Activated T-cell treated with anti-CD3 and anti-CD28 coated beads for 1 hour (primary cell): ENCODE data around the gene MMP7.

Experiments
- DNase-seq: peaks from one replicate; pipeline ENCODE4 v3.0.0-alpha.2; 2020; ENCODE audit warnings: low read depth

The MMP7 gene

DNA sequence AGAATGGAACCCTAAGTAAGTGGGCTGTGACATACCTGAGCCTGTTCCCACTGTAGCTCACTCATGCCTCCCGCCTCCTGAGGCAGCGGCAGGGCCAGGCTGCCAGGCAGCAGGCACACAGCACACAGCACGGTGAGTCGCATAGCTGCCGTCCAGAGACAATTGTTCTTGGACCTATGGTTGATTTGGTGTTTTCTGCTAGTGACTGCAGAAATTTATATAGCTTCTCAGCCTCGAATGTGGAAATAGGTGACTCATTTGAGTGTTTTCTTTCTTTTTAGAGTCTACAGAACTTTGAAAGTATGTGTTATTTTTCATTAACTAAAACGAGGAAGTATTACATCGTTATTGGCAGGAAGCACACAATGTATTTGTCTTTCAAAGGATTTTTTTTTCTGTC lies at the start of gene MMP7:
Gene MMP7 (minus strand): TSS at position 190 of the 400 bp plus-strand sequence. CDS start 47 bp downstream, at position 143.
- no peak for DNase-seq

GRCh38 chr11:102577723-102578122 lies 47.2 kb upstream of the MMP7 start:
- DNase-seq, result no peak

DNA sequence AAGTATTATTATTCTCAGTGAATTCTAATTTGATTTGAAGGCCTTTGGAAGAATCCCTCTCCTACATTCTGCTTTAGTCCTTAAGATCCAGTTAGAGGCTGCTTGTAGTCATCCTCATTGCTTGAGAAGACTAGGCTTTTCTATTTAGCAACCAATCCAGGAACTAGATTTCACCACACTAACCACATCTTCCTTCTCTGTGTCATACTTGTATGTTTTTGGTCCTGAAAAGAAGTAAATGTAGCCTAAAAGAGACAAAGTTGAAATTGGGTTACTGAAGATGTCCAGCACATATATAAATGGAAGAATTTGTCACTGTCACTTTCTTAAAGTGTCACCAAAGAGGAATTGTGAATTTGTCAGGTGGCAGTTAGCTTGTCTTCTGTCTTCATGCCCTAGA lies 46.6 kb upstream of the MMP7 start:
- no peak for DNase-seq

GRCh38 chr11:102576350-102576749 lies 45.8 kb upstream of the MMP7 start:
- DNase-seq, result no peak

- DNase-seq, result no peak
Observed at GRCh38 chr11:102575012-102575411, 44.5 kb upstream of the MMP7 start.

DNA sequence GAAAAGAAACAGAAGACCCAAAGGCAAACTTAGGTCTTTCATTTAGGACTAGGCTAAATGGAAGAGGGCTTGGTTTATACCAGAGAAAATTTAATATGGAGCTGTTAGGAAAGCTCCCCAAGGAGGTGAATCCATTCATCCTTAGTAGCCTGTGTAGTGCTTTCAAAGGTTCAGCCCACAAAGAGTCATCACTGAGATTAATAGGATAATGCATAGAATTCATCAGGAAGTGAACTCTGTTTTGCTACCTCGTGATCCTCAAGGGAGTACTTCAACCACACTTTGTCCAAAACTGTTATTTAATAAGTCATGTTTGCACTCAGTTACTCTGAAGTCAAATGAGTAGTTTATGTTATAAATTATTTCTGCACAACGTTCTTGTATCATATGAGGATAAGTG lies 43.3 kb upstream of the MMP7 start:
- DNase-seq, result no peak

DNA sequence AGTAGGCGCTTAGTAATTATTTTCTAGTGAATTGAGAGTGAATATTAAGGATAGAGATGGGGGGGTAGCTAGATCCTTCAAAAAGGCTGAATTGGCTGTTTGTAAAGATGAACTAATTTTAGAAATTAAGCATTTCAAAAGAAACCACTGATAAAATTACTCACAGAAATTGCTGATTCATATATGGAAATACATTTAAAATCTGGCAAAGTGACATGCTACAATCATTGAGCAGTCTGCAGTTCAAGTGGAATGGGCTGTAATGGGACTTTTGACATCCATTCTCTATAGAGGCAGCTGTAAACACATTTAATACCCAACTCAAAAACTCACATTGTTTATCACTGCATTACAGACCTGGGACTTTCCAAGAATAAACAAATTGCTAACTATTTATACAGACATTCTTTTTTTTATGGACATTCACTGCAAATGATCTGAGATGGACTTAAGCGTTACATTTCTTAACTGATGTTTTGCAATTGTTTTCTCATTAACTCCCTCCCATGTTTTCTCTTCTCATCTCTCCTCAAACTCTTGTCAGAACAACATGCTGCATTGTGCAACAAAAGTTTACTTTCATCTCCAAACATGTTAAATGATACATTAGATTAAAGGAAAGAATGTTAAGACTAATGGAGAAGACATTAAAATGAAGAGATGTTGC lies 42.1 kb upstream of the MMP7 start:
- no peak for DNase-seq

GRCh38 chr11:102568851-102569250 lies 38.3 kb upstream of the MMP7 start:
- no peak for DNase-seq

DNA sequence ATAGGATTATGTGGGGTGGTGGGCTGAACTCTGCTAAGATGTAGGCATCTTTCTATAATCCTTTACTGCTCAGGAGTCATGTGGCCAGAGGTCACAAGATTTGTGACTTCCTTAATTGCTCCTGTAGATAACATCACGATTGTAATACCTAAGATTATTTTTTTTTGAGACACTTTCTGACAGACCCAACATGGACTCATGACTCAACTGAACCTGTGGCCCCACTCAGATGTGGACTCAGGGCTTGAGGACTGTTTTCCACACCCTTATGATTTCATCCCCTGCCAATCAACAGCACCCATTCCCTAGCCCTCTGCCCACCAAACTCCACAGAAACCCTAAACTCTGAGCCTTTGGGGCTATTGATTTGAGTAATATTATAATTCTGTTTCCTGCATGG lies 35.6 kb upstream of the MMP7 start:
- no peak for DNase-seq

DNA sequence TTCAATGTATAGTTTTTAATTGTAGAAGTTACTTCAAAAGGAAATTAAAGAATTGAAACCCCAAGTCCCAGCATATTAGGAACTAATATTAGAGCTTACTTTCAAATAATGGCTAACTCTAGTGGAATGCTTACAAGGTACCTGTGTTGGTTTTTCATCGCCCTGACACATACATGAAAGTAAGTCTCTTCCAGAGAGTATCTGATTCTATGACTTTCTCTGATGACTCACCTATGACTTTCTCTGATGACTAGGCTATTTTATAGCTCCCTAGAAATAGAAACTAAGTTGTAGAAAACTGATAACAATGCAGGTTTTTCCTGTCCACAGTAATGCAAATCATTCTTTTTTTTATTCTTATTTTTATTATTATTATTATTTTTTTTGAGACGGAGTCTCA lies 33.6 kb upstream of the MMP7 start:
- DNase-seq, result no peak

GRCh38 chr11:102561636-102562035 lies 31.1 kb upstream of the MMP7 start:
- no peak for DNase-seq

DNA sequence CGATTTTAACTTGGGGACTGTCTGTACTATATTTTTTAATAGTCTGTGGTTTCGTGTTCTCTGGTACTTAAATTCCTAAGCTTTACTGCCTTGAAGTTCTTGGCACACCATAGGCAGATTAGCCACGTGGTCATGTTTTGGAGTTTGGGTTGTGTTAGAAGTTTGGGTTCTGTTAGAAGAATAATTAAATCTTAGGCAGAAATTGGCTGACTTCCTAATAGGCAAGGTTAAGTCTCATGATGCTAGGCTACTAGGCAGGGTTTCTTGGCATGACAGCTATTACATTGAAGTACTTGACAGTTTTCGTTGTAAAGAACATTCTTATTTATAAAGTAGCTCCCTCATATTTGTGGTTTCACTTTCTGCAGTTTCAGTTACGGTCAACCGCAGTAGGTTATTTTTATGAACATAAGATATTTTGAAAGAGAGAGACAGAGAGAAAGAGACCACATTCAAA lies 30.0 kb upstream of the MMP7 start:
- DNase-seq, result no peak

DNA sequence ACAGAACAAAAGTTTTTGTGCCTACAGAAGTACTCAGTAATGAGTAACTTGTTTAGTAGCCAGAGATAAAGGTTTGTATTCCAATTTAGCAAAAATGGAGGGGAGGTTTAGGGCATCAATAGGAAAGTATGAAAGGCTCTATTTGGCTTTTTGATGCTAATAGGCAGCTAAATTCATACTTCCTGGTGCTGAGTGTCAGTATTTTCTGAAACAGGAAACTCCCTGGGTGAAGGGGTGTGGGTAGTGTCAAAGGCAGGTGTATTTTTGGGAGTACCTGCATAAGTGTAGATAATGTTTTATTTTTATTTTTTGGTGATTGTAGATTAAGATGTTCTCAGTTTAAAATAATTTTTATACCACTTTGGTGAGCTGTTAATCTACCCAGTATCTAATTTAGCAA lies 29.3 kb upstream of the MMP7 start:
- no peak for DNase-seq

DNA sequence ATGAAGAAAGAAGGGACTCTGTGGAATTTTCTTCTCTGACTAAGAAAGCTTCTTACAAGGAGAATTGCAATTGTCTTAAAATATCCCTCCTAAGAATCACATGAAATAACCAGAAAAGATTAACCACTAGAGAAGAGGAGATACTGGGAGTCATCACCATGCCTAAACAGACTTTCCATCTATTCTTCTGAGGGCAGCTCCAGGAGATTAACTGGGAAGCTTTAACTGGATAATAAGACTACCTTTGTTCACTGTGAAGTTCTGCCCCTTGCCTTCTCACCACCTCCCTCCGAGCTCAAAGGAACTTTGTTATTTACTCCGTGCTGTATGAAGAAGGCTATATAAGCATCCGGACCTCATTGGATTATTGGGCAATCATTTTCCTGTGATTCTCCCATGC lies 24.5 kb upstream of the MMP7 start:
- DNase-seq, result no peak

DNA sequence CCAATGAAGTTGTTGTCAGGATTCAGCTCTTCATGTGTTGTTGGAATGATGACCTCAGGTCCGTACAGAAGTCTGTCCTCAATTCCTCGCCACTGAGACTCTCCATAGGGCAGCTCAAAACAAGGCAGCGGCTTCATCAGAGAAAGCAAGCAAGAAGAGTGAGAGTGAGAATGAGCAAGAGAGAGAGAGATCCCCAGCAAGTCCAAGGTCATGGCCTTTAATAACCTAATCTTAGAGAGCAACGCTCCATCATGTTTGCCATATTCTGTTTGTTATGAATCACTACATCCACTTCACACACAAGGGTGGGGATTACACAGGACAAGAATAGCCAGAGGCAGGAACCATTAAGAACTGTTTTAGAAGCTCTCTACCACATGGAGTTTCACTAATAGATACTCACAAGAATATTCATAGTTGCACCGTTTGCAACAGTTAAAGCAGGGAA lies 23.3 kb upstream of the MMP7 start:
- DNase-seq, result no peak

- DNase-seq, result no peak
Observed at GRCh38 chr11:102552447-102553194, 22.1 kb upstream of the MMP7 start.

DNA sequence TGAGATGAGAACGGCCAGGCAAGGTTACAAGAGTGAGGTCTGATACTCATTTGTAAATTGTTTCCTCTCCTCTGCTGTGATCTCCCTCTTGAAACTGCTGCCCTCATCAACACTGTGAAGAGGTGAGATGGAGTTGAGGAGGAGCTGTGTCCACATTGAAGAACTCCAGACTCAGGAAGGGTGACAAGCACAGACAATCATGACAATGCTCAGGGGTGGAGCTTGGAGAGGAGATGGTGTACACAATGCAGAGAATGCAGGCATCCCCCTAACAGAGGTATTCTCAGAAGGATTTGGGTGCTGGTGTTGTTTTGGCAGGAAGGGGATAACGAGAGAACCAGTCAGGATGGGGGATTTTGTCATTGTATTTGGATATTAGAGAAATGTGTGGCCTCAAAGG lies 21.5 kb upstream of the MMP7 start:
- DNase-seq, result no peak

DNA sequence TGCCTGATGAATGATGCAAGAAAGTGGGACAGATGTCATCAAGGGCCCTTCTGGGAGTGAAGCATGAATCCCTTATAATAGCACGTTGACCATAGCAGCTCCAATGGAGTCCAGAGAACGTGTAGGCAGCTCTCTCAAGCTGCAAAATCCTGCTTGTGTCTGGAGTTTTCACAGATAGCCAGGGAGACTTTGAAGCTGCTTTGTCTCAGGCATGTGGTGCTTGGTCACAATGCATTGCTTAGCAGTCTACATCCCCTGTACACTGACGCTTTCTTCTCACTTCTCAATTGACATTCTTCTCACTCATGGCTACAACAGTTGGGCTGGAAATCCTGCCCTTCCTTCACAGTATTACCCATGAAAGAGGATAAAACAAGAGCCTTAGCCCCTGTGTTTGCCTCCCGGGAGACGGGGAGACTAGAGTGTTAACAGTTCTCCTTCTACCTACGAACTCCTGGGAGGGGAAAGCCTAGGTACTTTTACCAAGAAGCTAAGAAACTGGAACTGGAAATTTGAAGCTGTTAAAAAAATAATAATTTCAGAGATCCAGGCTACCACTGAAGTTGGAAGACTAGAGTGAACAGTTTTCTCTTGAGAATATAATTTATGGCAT lies 20.7 kb upstream of the MMP7 start:
- no peak for DNase-seq

DNA sequence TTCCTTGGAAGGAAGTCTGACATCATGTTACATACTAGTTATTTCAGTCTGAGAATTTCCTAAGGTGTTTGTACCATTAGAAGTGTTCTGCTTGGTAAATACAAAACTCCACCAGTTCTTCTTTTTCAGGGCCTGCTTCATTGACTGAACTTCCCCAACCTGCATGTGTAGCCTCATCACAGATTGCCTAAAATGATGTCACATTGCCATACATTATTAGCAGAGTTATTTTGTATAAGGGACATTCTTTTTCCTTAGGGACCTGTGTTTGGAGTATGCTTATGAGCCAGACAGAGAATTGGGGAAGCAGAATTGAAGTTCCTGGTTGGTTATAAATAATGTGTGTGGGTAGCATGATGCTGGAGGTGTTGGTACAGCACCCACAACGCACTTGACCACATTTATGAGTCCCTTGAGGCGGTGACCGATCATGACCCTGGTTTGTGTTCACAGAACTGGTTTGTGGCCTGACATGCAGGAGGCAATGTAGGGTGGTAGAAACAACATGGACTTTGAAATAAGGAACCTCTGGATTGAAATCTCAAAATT lies 16.4 kb upstream of the MMP7 start:
- no peak for DNase-seq

- DNase-seq, result no peak
Observed at GRCh38 chr11:102546427-102546826, 15.9 kb upstream of the MMP7 start.

- DNase-seq, result no peak
Observed at GRCh38 chr11:102545701-102546100, 15.2 kb upstream of the MMP7 start.

DNA sequence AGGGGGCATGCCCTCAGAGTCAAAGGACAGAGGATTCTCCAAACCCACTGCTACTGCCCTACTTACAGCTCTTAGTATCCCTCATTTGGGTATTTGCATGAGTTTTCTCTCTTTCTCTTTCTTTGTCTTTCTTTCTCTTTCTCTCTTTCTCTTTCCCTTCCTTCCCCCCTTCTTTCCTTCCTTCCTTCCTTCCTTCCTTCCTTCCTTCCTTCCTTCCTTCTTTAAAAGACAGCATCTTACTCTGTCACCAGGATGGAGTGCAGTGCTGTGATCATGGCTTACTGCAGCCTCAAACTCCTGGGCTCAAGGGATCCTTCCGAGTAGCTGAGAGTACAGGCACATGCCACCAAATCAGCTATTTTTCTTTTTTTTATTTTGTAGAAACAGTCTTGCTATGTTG lies 14.0 kb upstream of the MMP7 start:
- no peak for DNase-seq

DNA sequence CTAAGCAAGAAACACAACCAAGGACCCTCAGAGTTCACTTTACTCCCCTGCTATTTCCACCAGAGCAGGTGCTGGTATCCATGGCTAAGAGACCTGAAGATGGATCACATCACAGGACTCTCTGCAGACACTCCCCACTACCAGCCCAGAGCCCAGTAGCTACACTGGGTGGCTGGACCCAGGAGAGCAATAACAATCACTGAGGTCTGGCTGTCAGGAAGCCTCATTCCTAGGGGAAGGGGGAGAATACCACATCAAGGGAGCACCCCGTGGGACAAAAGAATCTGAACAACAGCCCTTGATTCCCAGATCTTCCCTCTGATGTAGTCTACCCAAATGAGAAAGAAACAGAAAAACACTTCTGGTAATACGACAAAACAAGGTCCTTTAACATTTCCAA lies 9.0 kb upstream of the MMP7 start:
- DNase-seq, result no peak
